Measurements from ENCODE around the gene TMEM266. TPM values are rescaled to one million over a fixed set of nuclear protein-coding genes. Genes with fewer than 3 reads are reported as not detected.

The TMEM266 gene
- total and polyA plus RNA-seq, 2 experiments from 2014 or later = 0.42 to 5.0 TPM

DNA sequence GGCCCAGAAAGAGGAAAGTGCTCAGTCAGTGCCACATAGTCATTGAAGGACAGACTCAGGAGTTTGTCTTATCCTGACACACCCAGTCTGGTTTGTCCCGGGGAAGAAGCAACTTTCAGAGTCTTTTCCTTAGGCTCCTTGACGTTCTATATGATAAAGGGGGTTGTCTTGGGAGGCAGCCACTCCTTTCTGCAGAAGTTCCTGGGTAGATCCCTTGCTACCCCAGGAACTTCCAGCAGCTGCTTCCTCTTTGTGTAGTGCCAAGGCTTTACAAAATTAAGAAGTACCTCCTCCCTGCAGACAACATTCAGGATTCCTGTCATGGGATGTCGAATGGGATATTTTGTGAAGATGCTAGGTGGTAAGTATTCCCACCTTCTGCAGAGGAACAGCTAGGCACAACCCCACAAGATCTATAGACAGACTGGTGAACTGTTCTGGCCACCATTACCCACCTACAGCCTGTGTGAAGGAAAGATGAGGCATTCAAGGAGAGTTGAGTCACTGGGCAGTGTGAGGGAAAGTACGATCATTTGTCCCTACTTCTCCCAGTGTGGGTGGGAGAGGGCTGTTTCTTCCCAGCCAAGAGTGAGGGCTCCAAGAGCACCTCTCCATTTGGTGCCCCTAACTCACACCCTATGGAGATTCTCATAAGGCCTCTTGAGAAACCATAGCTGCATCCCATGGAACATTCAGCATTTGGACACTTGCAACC is 11.3 kb downstream of the TMEM266 start:
- no peaks in the 10 kb centered on the region for H3K27me3 ChIP-seq (ENCODE audit: insufficient read depth)
- no peak overlapping the region for H3K27ac ChIP-seq (ENCODE audit: low read depth)
- H3K4me2 ChIP-seq = no peak overlapping the region
- TF ChIP-seq REST (IDR thresholded peaks at IDR 0.05; ENCODE audit: unreplicated experiment) = no peak
- TF ChIP-seq, protein P1, sequence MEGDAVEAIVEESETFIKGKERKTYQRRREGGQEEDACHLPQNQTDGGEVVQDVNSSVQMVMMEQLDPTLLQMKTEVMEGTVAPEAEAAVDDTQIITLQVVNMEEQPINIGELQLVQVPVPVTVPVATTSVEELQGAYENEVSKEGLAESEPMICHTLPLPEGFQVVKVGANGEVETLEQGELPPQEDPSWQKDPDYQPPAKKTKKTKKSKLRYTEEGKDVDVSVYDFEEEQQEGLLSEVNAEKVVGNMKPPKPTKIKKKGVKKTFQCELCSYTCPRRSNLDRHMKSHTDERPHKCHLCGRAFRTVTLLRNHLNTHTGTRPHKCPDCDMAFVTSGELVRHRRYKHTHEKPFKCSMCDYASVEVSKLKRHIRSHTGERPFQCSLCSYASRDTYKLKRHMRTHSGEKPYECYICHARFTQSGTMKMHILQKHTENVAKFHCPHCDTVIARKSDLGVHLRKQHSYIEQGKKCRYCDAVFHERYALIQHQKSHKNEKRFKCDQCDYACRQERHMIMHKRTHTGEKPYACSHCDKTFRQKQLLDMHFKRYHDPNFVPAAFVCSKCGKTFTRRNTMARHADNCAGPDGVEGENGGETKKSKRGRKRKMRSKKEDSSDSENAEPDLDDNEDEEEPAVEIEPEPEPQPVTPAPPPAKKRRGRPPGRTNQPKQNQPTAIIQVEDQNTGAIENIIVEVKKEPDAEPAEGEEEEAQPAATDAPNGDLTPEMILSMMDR (conservative IDR thresholded peaks at IDR 0.05; ENCODE audit: low read depth in 2 of 2) = no peak
- TF ChIP-seq EZH2phosphoT487 (IDR thresholded peaks at IDR 0.05; ENCODE audit: unreplicated experiment) = no peak
- no peak for TF ChIP-seq NANOG (IDR thresholded peaks at IDR 0.05; ENCODE audit: borderline replicate concordance)
- TF ChIP-seq ZNF114 (CRISPR knock-in tag; IDR thresholded peaks at IDR 0.05) = no peak
- no peak for TF ChIP-seq ETS1 (IDR thresholded peaks at IDR 0.05)
- TF ChIP-seq STAT1 (IDR thresholded peaks at IDR 0.05; ENCODE audit: unreplicated experiment) = no peak
- no peak for TF ChIP-seq JUNB (IDR thresholded peaks at IDR 0.05; ENCODE audit: unreplicated experiment)
- no peak for TF ChIP-seq CREB1 (CRISPR knock-in tag; IDR thresholded peaks at IDR 0.05; ENCODE audit: low read depth)
- TF ChIP-seq ZNF462 (CRISPR knock-in tag; IDR thresholded peaks at IDR 0.05) = no peak
- no peak for TF ChIP-seq ZNF331 (CRISPR knock-in tag; IDR thresholded peaks at IDR 0.05; ENCODE audit: low read depth)
- TF ChIP-seq EZH2 (IDR thresholded peaks at IDR 0.05; ENCODE audit: low read depth, unreplicated experiment) = no peak
- TF ChIP-seq POLR2AphosphoS5 (IDR thresholded peaks at IDR 0.05; ENCODE audit: low read depth) = no peak
- no peaks in the 10 kb centered on the region; the same call in 1 of the 2 replicates for H3K4me1 ChIP-seq (ENCODE audit: insufficient read depth)
- 0 out of 2 replicates have a peak, but pooled peaks cover 3% of the 10 kb centered on the region for H3K9me2 ChIP-seq (ENCODE audit: insufficient read depth)
- H4K20me1 ChIP-seq (replicated peaks; ENCODE audit: insufficient read depth) = no peaks in the 10 kb centered on the region
- H3K4me3 Mint-ChIP-seq = no peak overlapping the region
- peaks cover 5% of the 10 kb centered on the region; the same call in 2 of the 3 replicates for H3K4me1 Mint-ChIP-seq
- H2AFZ ChIP-seq = no peak overlapping the region
- H3K4me3 ChIP-seq = no peak overlapping the region
- ATAC-seq = no peak
- H3K79me2 ChIP-seq (replicated peaks; ENCODE audit: insufficient read depth) = no peaks in the 10 kb centered on the region
- DNase-seq (ENCODE audit: low spot score) = no peak
- no peaks in the 10 kb centered on the region for H3K36me3 Mint-ChIP-seq (ENCODE audit: low read depth)
- H3F3A ChIP-seq (replicated peaks; ENCODE audit: low read depth) = no peaks in the 10 kb centered on the region
- no peak overlapping the region for H3K27ac Mint-ChIP-seq
- no peaks in the 10 kb centered on the region for H3K9me3 Mint-ChIP-seq
- no peaks in the 10 kb centered on the region for H3K27me3 Mint-ChIP-seq (ENCODE audit: insufficient read depth, low read depth, poor library complexity)
- no peaks in the 10 kb centered on the region for H3K36me3 ChIP-seq (ENCODE audit: insufficient read depth)

All from GM23338 (cell line).